ENCODE measurements around the gene FGF6.

FGF6 gene

GRCh38 chr12:4433745-4434058, 11.9 kb downstream of the FGF6 start:
- no peak for TF ChIP-seq CTCF (IDR thresholded peaks at IDR 0.05; ENCODE audit: low read depth, low read length)
- Histone ChIP-seq H3K4me3 (ENCODE audit: low read depth, low read length) (no peak overlapping the region), H3K9me3 (ENCODE audit: severe bottlenecking) (peaks cover 4% of the 10 kb centered on the region), H3K27ac (no peak overlapping the region), H3K36me3 (no peaks in the 10 kb centered on the region), H3K27me3 (ENCODE audit: insufficient read depth, low read depth, severe bottlenecking) (no peaks in the 10 kb centered on the region)
- no peak for DNase-seq

- no peaks in the 10 kb centered on the region for H3K27me3 ChIP-seq (ENCODE audit: insufficient read depth, low read depth, severe bottlenecking)
- H3K36me3 ChIP-seq, result no peaks in the 10 kb centered on the region
- H3K9me3 ChIP-seq (ENCODE audit: severe bottlenecking), result peaks cover 4% of the 10 kb centered on the region
- peak; percentile 2 for DNase-seq
- no peak overlapping the region for H3K27ac ChIP-seq
- TF ChIP-seq CTCF (IDR thresholded peaks at IDR 0.05; ENCODE audit: low read depth, low read length), result no peak
- no peak overlapping the region for H3K4me3 ChIP-seq (ENCODE audit: low read depth, low read length)
Measured at GRCh38 chr12:4432878-4433744, 12.5 kb downstream of the FGF6 start.

- no peak for TF ChIP-seq CTCF (IDR thresholded peaks at IDR 0.05; ENCODE audit: low read depth, low read length)
- Histone ChIP-seq H3K27me3 (ENCODE audit: insufficient read depth, low read depth, severe bottlenecking) (no peaks in the 10 kb centered on the region), H3K9me3 (ENCODE audit: severe bottlenecking) (peaks cover 4% of the 10 kb centered on the region)
Measured at GRCh38 chr12:4431866-4432265, 13.7 kb downstream of the FGF6 start.

GRCh38 chr12:4431436-4431835, 14.2 kb downstream of the FGF6 start:
- Histone ChIP-seq H3K4me3 (ENCODE audit: low read depth, low read length) (no peak overlapping the region), H3K27me3 (ENCODE audit: insufficient read depth, low read depth, severe bottlenecking) (no peaks in the 10 kb centered on the region), H3K36me3 (no peaks in the 10 kb centered on the region), H3K9me3 (ENCODE audit: severe bottlenecking) (peaks cover 4% of the 10 kb centered on the region), H3K27ac (no peak overlapping the region)
- TF ChIP-seq CTCF (IDR thresholded peaks at IDR 0.05; ENCODE audit: low read depth, low read length), result no peak
- no peak for DNase-seq

More at GRCh38 chr12:4431866-4432265, 13.7 kb downstream of the FGF6 start:
- no peak for DNase-seq
- H3K36me3 ChIP-seq, result no peaks in the 10 kb centered on the region
- H3K27ac ChIP-seq, result no peak overlapping the region
- H3K4me3 ChIP-seq (ENCODE audit: low read depth, low read length), result no peak overlapping the region

GRCh38 chr12:4424422-4424821, 21.2 kb downstream of the FGF6 start:
- Histone ChIP-seq H3K4me3 (ENCODE audit: low read depth, low read length) (no peak overlapping the region), H3K36me3 (no peaks in the 10 kb centered on the region), H3K9me3 (ENCODE audit: severe bottlenecking) (no peaks in the 10 kb centered on the region), H3K27ac (no peak overlapping the region), H3K27me3 (ENCODE audit: insufficient read depth, low read depth, severe bottlenecking) (no peaks in the 10 kb centered on the region)
- no peak for TF ChIP-seq CTCF (IDR thresholded peaks at IDR 0.05; ENCODE audit: low read depth, low read length)
- DNase-seq, result no peak
